ENCODE measurements around the gene MICU2. TPM values are rescaled to one million over a fixed set of nuclear protein-coding genes. Genes with fewer than 3 reads are reported as not detected.

MICU2 gene
- total RNA-seq (10 to 100 TPM; 81.1 to 98.9 TPM), polyA plus RNA-seq (ENCODE audit: insufficient read depth, low read depth, low replicate concordance) (43.2 TPM)
- long read RNA-seq, donor 1, transcript MICU2-201 (12 exons, 1,920 nt): major isoform, 20 of 21 reads
- long read RNA-seq, donor 1, partial matches to known transcripts: 0 of 21 reads
- long read RNA-seq, donor 1, other reads (novel, unspliced or antisense): 0 of 21 reads
- long read RNA-seq, donor 2, transcript MICU2-201 (12 exons, 1,920 nt): major isoform, 16 of 18 reads
- long read RNA-seq, donor 2, partial matches to known transcripts: 0 of 18 reads
- long read RNA-seq, donor 2, other reads (novel, unspliced or antisense): 0 of 18 reads

- Histone ChIP-seq H3K9me3 (no peaks in the 10 kb centered on the region), H3K27me3 (no peaks in the 10 kb centered on the region), H3K4me3 (peak within 1 kb of the TSS; percentile 79 to 89), H3K36me3 (ENCODE audit: low read depth, missing control alignments) (no peaks in the 10 kb centered on the region), H3K27ac (peak within 1 kb of the TSS; percentile 91 to 98), H3K4me1 (no peaks in the 10 kb centered on the region)
- DNase-seq: peak; percentile 95
- TF ChIP-seq CTCF (IDR thresholded peaks at IDR 0.05) (peak; percentile 15 to 61 (median 35)), POLR2A (IDR thresholded peaks at IDR 0.05) (peak; percentile 34)
- intact Hi-C loops (cut with DNase I; ENCODE audit: low total_unique reads): no loop called here
- 0% methylated on average over 8 to 49 of the region's 77 CpGs for WGBS, 2 donors
Measured at GRCh38 chr13:21603531-21604448, at the start of gene MICU2. MICU2 (minus strand) TSS chr13:21604170; CDS start chr13:21604148, 22 bp downstream.

GRCh38 chr13:21641629-21642028 is 37.7 kb upstream of the MICU2 start:
- intact Hi-C loops (cut with DNase I; ENCODE audit: low total_unique reads): no loop called here
- H3K4me3 ChIP-seq: no peak overlapping the region
- H3K27ac ChIP-seq: no peak overlapping the region
- no peak for TF ChIP-seq POLR2A (IDR thresholded peaks at IDR 0.05)
- no peak for TF ChIP-seq CTCF (IDR thresholded peaks at IDR 0.05)
- no peaks in the 10 kb centered on the region for H3K4me1 ChIP-seq
- no peaks in the 10 kb centered on the region for H3K27me3 ChIP-seq
- H3K36me3 ChIP-seq (ENCODE audit: low read depth, missing control alignments): no peaks in the 10 kb centered on the region
- DNase-seq: no peak
- WGBS, 2 donors: 86 to 89% methylated on average over 2 of the region's 2 CpGs
- no peaks in the 10 kb centered on the region for H3K9me3 ChIP-seq

- no peak for DNase-seq
- intact Hi-C loops (cut with DNase I; ENCODE audit: low total_unique reads): no loop called here
- H3K36me3 ChIP-seq (ENCODE audit: low read depth, missing control alignments): no peaks in the 10 kb centered on the region
- no peaks in the 10 kb centered on the region for H3K27me3 ChIP-seq
- no peak overlapping the region for H3K27ac ChIP-seq
- H3K4me1 ChIP-seq: no peaks in the 10 kb centered on the region
- H3K9me3 ChIP-seq: no peaks in the 10 kb centered on the region
- TF ChIP-seq POLR2A (IDR thresholded peaks at IDR 0.05) (no peak), CTCF (IDR thresholded peaks at IDR 0.05) (no peak)
- WGBS, 2 donors: 60 to 68% methylated on average over 5 of the region's 5 CpGs
- H3K4me3 ChIP-seq: no peak overlapping the region
Measured at GRCh38 chr13:21639561-21639960, 35.6 kb upstream of the MICU2 start.

GRCh38 chr13:21638319-21639282 is 34.6 kb upstream of the MICU2 start:
- Histone ChIP-seq H3K27me3 (no peaks in the 10 kb centered on the region), H3K4me3 (no peak overlapping the region), H3K9me3 (no peaks in the 10 kb centered on the region), H3K4me1 (no peaks in the 10 kb centered on the region), H3K27ac (no peak overlapping the region), H3K36me3 (ENCODE audit: low read depth, missing control alignments) (no peaks in the 10 kb centered on the region)
- DNase-seq: peak; percentile 54
- TF ChIP-seq CTCF (IDR thresholded peaks at IDR 0.05) (peak; percentile 56 to 86 (median 69)), POLR2A (IDR thresholded peaks at IDR 0.05) (no peak)
- intact Hi-C loops (cut with DNase I; ENCODE audit: low total_unique reads): no loop called here
- 45 to 52% methylated on average over 6 of the region's 6 CpGs for WGBS, 2 donors
